NCI-H2029 (cell line): ENCODE measurements around the gene ANP32B.

ENCODE experiments used
- DNase-seq: peaks from one replicate; lab custom pipeline; 2025; lab: John Stamatoyannopoulos, UW

Gene ANP32B

GRCh38 chr9:98024702-98025101 lies 41.6 kb downstream of the ANP32B start:
- DNase-seq = peak; percentile 77

- no peak for DNase-seq
These were observed 48.0 kb downstream of the ANP32B start for GRCh38 chr9:98031169-98031568.

GRCh38 chr9:98031935-98032334 lies 48.8 kb downstream of the ANP32B start:
- DNase-seq = no peak

- peak; percentile 69 for DNase-seq
These were observed 51.7 kb downstream of the ANP32B start for GRCh38 chr9:98034593-98035546.

- DNase-seq = no peak
These were observed 54.2 kb downstream of the ANP32B start for GRCh38 chr9:98037357-98037756.

- no peak for DNase-seq
These were observed 55.8 kb downstream of the ANP32B start for GRCh38 chr9:98038958-98039357.

GRCh38 chr9:98039607-98040017 lies 56.5 kb downstream of the ANP32B start:
- no peak for DNase-seq

GRCh38 chr9:98040212-98040611 lies 57.1 kb downstream of the ANP32B start:
- DNase-seq = no peak

GRCh38 chr9:98043915-98044314 lies 60.8 kb downstream of the ANP32B start:
- no peak for DNase-seq

GRCh38 chr9:98045234-98046179 lies 62.4 kb downstream of the ANP32B start:
- peak; percentile 48 for DNase-seq

GRCh38 chr9:98046180-98046543 lies 63.0 kb downstream of the ANP32B start:
- no peak for DNase-seq

GRCh38 chr9:98047002-98047401 lies 63.9 kb downstream of the ANP32B start:
- no peak for DNase-seq

- DNase-seq = no peak
These were observed 66.3 kb downstream of the ANP32B start for GRCh38 chr9:98049288-98050072.

- DNase-seq = no peak
These were observed 67.2 kb downstream of the ANP32B start for GRCh38 chr9:98050351-98050750.

GRCh38 chr9:98054376-98054951 lies 71.3 kb downstream of the ANP32B start:
- no peak for DNase-seq

- DNase-seq = peak; percentile 92
These were observed 73.4 kb downstream of the ANP32B start, which contains the start of gene NANS for GRCh38 chr9:98056269-98057137. Gene NANS, plus strand, starts transcription at chr9:98056732. Its CDS starts 77 bp downstream, at chr9:98056809.

- DNase-seq = no peak
These were observed 74.1 kb downstream of the ANP32B start for GRCh38 chr9:98057138-98057799.

- no peak for DNase-seq
These were observed 79.0 kb downstream of the ANP32B start for GRCh38 chr9:98062161-98062560.

GRCh38 chr9:98064623-98065392 lies 81.7 kb downstream of the ANP32B start:
- DNase-seq = no peak
